Neutrophil (primary cell): Measurements from ENCODE around the gene DGCR2.

ENCODE experiments used
- H3K27ac ChIP-seq: fragments of 200-600 bp; sonication (generic); 2 replicates; pipeline ENCODE4 v1.5.1; 2016; ENCODE audit warnings: mild to moderate bottlenecking, moderate library complexity
- H3K27me3 ChIP-seq: fragments of 200-600 bp; sonication (generic); 2 replicates; pipeline ENCODE4 v1.6.0; 2016; ENCODE audit warnings: mild to moderate bottlenecking
- H3K36me3 ChIP-seq: fragments of 200-600 bp; sonication (generic); 2 replicates; pipeline ENCODE4 v1.5.1; 2017
- H3K4me1 ChIP-seq, 2 experiments: fragments of 200-600 bp in 1 of 2; sonication (generic) in 1 of 2; 1 replicate in 1 of 2; 2 replicates in 1 of 2; pipeline versions ENCODE4 v1.5.1 to v1.6.1; 2013 to 2016; ENCODE audit warnings: low read depth in 1 of 2, low read length in 1 of 2, mild to moderate bottlenecking in 1 of 2, moderate library complexity in 1 of 2; ENCODE audit not compliant: control insufficient read depth in 1 of 2, insufficient read depth in 1 of 2
- H3K4me3 ChIP-seq, 2 experiments: fragments of 200-600 bp in 1 of 2; sonication (generic) in 1 of 2; 1 replicate in 1 of 2; 2 replicates in 1 of 2; pipeline ENCODE4 v1.5.1; 2013 to 2016; ENCODE audit warnings: low read depth in 1 of 2, low read length in 1 of 2, mild to moderate bottlenecking in 1 of 2, moderate library complexity in 1 of 2
- H3K9me3 ChIP-seq: fragments of 200-600 bp; sonication (generic); 2 replicates; pipeline ENCODE4 v1.5.1; 2016
- CTCF ChIP-seq: fragments of 200-600 bp; sonication (generic); IDR thresholded peaks from 2 replicates; pipeline ENCODE4 v1.5.1; 2016; ENCODE audit warnings: antibody characterized with exemption

Gene DGCR2

GRCh38 chr22:19134176-19134831, 12.1 kb upstream of the DGCR2 start:
- Histone ChIP-seq H3K9me3 (no peaks in the 10 kb centered on the region), H3K4me1 (no peaks in the 10 kb centered on the region), H3K27me3 (no peaks in the 10 kb centered on the region), H3K36me3 (peaks cover 87% of the 10 kb centered on the region), H3K4me3 (no peak overlapping the region), H3K27ac (no peak overlapping the region)
- no peak for TF ChIP-seq CTCF

- Histone ChIP-seq H3K4me3 (no peak overlapping the region), H3K36me3 (peaks cover 80% of the 10 kb centered on the region), H3K4me1 (no peaks in the 10 kb centered on the region), H3K9me3 (no peaks in the 10 kb centered on the region), H3K27me3 (no peaks in the 10 kb centered on the region), H3K27ac (no peak overlapping the region)
- TF ChIP-seq CTCF = no peak
These were observed 11.3 kb upstream of the DGCR2 start for GRCh38 chr22:19133561-19133960.

- no peak for TF ChIP-seq CTCF
- Histone ChIP-seq H3K4me1 (no peaks in the 10 kb centered on the region), H3K9me3 (no peaks in the 10 kb centered on the region), H3K4me3 (no peak overlapping the region), H3K27me3 (no peaks in the 10 kb centered on the region), H3K27ac (no peak overlapping the region), H3K36me3 (peaks cover 73% of the 10 kb centered on the region)
These were observed 10.6 kb upstream of the DGCR2 start for GRCh38 chr22:19132693-19133400.

GRCh38 chr22:19132153-19132552, 9.9 kb upstream of the DGCR2 start:
- Histone ChIP-seq H3K36me3 (peaks cover 66% of the 10 kb centered on the region), H3K4me1 (no peaks in the 10 kb centered on the region), H3K27me3 (no peaks in the 10 kb centered on the region), H3K4me3 (no peak overlapping the region), H3K9me3 (no peaks in the 10 kb centered on the region), H3K27ac (no peak overlapping the region)
- TF ChIP-seq CTCF = no peak

GRCh38 chr22:19131685-19132015, 9.4 kb upstream of the DGCR2 start:
- H3K4me1 ChIP-seq = no peaks in the 10 kb centered on the region
- H3K27me3 ChIP-seq = no peaks in the 10 kb centered on the region
- H3K27ac ChIP-seq = no peak overlapping the region
- TF ChIP-seq CTCF = no peak
- peaks cover 61% of the 10 kb centered on the region for H3K36me3 ChIP-seq
- no peak overlapping the region for H3K4me3 ChIP-seq
- no peaks in the 10 kb centered on the region for H3K9me3 ChIP-seq
